GM21723 (cell line): Measurements from ENCODE around the gene S100P.
"Not testable (repeated sequence)": the region's sequence is repeated elsewhere in the genome, so short reads cannot be mapped to it uniquely, and the experiment has no call there.

Experiments
- ATAC-seq: cut with Tn5 transposase; IDR thresholded peaks from one replicate; pipeline ENCODE4 v1.9.1; 2021; ENCODE audit warnings: mild to moderate bottlenecking, moderate library complexity; ENCODE audit not compliant: unreplicated experiment

The S100P gene

DNA sequence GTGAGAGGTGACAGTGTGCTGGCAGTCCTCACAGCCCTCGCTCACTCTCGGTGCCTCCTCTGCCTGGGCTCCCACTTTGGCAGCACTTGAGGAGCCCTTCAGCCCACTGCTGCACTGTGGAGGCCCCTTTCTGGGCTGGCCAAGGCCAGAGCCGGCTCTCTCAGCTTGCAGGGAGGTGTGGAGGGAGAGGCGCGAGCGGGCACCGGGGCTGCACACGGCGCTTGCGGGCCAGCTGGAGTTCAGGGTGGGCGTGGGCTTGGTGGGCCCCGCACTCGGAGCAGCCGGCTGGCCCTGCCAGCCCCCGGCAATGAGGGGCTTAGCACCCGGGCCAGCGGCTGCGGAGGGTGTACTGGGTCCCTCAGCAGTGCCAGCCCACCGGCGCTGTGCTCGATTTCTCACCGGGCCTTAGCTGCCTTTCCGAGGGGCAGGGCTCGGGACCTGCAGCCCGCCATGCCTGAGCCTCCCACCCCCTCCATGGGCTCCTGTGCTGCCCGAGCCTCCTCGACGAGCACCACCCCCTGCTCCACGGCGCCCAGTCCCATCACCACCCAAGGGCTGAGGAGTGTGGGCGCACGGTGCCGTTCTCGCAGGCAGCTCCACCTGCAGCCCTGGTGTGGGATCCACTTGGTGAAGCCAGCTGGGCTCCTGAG, 21.0 kb upstream of the S100P start:
- not testable (repeated sequence) for ATAC-seq

DNA sequence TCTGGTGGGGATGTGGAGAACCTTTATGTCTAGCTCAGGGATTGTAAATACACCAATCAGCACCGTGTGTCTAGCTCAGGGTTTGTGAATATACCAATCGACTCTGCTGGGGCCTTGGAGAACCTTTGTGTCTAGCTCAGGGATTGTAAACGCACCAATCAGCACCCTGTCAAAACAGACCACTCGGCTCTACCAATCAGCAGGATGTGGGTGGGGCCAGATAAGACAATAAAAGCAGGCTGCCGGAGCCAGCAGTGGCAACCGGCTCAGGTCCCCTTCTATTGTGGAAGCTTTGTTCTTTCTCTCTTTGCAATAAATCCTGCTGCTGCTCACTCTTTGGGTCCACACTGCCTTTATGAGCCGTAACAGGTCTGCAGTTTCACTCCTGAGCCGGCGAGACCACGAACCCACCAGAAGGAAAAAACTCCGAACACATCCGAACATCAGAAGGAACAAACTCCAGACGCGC, 20.5 kb upstream of the S100P start:
- ATAC-seq = not testable (repeated sequence)

DNA sequence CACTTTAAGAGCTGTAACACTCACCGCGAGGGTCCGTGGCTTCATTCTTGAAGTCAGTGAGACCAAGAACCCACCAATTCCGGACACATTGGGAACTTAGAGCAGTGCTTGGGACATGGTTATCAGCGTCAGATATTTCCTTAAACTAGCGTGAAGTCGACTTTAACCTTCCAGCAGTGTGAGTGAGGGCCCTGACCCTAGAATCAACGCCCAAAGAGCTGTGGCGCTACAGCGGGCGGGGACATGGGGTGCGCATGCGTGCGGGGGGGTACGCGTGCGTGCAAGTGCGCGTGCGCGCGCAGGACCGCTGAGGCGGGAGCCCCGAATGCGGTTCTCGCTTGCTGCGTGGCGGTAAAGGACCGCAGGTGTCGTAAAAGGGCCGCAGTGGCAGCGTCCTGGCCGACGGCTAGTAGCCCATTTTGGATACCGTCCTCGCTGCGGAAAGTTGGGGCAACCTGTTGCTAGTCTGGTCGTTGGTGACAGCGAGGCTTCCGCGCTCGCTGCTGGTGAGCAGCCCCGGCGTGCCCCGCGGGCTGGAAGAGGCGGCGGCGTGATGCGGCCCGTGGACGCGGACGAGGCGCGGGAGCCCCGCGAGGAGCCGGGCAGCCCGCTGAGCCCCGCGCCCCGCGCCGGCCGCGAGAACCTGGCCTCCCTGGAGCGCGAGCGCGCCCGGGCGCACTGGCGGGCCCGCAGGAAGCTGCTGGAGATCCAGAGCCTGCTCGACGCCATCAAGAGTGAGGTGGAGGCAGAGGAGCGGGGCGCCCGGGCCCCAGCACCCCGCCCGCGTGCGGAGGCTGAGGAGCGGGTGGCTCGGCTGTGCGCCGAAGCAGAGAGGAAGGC, 19.8 kb upstream of the S100P start:
- ATAC-seq = peak; percentile 74

DNA sequence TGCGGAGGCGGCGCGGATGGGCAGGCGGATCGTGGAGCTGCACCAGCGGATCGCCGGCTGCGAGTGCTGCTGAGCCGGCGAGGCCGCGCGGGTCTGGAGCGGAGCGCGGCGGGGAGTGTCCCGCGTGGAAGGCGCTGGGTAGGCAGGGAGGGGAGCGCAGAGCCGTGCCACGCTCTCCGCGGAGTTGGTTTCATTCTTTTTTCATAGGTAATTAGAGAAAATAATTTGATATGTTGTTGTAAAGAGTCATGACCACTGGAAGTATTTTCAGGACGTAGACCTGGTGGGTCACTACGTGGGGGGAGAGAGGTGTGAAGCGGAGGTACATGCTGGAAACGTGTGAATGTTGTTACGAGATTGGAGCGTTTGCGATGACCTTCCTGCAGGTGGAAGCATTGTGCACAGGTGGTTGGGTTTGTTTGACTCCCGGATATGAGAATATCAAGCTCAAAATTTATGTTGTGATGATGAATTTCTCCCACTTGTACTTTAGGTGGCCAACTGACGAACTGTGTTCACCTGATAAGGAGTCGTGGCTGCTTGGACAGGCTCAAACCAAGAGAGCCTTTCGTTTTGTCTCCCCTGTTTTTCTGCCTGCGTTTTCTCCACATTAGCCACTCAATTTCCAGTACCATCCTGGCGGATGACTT, 19.1 kb upstream of the S100P start:
- ATAC-seq = peak; percentile 51

DNA sequence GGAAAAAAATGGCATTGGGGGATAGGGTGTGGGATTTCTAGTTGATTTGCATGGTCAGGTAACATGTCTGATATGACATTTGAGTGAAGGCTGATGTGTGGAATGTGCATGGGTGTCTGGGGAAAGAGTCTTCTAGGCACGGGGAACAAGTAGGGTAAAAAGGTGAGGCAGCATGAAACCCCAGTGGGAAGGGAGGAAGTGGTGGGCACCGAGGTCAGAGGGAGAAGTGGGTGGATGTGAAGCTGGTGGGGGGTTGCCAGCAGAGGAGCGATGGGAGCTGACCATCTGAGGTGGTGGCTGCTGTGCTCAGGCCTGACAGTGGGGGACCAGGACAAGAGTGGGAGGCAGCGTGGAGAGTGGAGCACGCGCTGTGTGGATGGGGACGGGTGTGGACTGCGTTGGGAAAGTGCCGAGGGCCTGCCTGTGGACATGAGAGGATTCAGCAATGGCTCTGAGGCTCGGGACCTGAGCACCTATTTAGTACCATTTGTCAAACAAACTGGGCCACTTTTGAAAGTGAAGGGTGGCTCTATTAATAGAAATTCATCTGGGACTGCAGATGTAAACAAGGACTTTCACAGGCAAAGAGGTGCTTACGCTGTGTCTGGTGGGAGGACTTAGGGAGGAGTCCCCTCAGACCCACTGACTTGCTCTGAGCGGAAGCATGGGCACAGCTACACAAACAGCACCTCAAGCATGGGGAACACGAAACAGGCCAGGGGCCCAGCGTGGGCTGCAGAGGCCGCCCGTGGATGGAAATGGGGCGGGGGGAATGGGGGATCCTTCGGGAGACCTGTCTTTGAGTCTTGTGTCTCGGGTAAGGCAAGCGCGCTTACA, 16.7 kb upstream of the S100P start:
- ATAC-seq = no peak

DNA sequence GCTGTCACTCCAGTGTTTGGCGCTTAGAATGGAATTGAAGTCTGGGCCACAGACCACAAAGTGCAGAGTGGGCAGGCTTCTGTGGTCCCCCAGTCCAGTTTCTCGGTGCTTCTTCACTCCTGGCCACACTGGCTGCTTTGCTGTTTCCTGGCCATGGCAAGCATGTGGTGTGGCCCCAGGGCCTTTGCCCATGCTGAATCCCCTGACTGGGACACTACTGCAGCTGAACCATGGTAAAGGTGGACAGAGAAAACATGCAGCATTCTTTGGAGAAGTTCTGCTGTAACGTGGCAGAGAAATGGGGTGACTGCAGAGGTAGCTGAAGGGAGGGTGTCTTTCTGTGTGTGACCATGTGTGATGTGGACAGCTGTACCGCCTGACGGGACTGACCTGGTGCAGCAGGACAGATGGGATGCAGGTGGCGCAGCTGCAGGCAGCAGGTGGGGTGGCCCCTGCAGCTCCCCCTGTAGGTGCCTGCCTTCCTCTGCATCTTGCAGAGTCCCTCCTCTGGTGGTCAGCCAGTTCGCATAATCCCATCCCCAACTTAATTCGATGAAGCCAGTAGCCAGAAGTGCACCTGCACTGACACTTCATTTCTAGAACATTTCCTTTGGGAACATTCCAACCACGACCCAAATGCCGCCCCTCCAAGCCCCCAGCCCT, 13.2 kb upstream of the S100P start:
- no peak for ATAC-seq

DNA sequence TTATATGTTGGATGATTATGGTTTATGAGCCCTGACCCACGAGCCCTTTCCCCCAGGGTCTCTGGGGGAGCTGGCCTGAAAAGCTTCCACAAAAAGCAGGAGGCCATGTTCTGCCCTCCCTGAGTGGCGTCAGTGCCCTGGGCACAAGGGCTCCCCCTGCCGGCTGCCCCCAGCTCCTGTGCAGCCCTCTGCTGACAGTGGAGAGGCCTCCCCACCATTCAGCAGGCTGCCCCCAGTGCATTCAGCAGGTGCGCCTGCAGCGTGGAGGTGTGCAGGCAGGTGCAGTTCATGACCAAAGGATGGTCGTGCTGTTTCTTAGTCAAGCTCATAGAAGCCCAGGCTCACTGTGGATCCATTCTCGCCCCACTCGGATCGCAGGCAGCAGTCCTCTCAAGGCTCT, 12.5 kb upstream of the S100P start:
- no peak for ATAC-seq

DNA sequence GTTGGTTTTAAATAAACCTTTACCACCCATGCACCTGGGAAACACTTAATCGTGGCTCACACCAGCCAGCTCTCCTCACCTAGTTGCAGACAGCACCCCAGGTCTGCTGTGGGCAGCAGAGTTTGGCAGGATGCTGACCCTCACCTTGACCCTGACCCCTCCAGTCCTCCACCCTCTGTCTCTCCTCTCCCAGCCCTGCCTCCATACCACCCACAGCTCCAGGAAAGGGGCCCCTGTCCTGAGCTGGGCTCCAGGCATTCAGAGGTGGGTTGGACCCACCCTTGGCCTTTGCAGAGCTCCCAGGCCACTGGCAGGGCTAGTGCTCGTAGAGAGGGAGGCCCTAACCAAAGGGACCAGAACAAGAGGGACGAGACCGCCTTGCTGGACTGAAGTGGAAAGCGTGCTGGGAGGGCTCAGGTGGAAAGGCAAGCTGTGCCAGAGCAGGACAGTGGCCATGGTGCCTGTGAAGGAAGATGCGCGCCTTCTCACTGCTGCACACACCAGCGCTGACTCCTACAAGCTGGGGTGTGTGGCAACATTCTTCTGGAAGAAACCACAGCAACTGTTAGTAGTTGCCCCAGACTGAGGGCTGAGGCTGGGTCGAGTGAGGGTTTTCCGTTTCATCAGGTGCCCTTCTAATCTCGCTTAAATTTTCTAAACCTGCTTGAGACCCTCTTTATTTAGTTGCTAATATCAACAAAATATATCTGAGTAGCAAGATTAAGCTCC, 10.7 kb upstream of the S100P start:
- ATAC-seq = no peak

DNA sequence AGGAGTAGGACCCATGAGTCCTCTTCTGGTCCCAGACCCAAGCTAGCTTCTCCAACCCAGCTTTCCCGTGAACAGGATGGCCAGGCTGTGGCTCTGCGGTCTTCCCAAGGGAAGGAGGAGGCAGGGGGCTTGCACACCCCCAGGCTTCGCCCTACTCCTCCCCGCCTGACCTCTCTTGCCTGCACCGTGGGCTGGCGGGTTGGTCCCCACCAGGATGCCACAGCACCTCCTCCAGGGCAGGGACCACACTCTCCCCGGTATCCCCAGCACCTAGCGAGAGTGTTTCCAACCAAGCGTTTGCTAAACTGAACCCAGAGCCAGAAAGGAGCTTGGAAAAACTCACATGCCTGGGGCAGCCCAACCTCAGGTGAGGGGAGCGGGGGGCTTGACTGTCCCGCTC, 9.0 kb upstream of the S100P start:
- no peak for ATAC-seq

DNA sequence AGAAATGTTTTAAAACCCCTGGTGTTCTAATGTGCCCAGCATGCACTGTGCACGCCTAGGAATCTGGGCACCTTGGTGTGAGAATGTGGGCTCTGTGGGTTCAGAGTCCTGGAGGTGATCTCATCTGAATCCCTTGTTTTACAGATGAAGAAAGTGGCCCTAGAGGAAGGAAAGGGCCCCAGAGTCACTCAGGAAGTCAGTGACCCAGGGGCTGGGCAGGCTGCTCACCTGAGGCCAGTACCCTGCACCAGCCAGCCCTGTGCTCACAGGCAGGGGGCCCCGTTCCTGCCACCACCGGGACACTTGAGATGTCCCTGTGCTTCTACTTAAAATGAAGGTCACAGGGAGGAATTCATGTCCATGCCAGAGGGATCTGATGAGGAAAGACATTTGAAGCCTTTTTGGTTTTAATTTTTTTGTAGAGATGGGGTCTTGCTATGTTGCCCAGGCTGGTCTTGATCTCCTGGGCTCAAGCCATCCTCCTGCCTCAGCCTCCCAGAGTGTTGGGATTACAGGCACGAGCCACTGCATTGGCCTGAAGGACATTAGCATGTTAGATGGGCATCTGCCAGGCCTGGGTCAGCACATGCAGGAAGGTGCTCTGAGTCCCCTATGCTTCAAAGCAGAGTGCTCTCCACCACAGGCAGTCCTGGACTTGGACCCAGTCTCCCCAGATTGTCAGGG, 7.4 kb upstream of the S100P start:
- ATAC-seq = no peak

DNA sequence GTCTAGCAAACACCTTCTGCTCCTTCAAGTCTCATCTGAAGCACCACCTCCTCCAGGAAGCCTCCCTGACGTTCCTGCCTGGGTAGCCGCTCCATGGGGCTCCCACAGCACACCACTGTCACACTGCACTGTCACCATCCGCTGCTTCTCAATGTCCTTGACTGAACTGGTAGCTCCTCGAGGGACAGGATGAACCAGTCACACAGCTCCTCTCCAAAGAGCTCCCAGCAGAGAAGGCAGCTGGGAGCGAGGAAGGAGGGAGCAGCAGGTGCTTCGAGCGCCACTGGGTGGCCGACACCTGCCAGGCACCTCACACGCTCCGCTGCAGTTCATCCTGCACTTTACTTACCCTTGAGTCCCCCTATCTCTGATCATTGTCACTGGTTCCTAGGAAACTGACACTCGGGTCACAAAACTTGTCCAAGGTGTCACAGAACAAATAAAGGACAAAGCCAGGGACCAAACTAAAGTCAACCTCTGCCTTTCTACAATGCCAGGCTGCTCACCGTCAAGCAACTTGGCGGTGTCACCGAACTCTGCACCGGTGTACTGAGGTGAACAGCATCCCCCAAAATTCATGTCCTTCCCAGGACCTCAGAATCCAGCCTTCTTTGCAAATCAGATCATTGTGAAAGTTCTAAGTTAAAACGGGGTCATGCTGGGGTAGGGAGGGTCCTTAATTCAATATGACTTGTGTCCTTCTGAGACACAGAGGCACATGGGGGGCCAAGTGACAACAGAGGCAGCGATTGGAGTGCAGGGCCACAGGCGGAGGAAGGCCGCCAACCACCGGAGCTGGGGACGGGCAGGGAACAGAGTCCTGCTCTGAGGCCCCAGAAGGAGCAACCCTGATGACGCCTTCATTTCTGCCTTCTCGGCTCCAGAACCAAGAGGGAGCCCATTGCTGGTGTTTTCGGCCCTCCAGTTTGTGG, 5.5 kb upstream of the S100P start:
- ATAC-seq = no peak

DNA sequence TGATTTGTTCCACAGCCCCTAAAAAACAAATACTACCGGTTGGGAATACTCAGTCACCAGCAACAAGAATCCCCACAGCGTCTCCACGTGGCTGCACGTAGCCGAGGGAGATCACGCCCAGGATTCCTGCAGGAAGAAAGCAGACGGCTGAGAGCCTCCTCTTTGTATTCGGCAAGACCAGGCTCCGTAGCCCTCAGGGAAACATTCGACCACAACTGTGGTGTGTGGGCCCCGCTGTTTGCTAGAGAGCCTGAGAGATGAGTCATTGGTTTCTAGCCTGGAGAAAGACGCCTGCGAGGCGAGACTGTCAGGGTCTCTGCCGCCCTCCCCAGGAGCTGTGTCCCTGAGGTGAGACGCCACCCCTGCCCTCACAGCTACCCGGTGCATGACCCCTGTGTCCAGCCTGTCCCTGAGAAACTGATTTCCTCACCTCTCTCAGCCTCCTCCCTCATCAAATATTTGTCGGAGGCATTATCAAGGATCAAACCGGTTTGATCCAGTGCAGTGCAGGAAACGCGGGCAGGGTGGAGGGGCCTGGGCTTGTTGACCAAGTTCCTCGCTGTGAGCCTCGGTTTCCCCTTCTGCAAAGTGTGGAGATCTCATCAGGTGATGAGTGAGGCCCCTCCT, 4.7 kb upstream of the S100P start:
- ATAC-seq = peak; percentile 92

DNA sequence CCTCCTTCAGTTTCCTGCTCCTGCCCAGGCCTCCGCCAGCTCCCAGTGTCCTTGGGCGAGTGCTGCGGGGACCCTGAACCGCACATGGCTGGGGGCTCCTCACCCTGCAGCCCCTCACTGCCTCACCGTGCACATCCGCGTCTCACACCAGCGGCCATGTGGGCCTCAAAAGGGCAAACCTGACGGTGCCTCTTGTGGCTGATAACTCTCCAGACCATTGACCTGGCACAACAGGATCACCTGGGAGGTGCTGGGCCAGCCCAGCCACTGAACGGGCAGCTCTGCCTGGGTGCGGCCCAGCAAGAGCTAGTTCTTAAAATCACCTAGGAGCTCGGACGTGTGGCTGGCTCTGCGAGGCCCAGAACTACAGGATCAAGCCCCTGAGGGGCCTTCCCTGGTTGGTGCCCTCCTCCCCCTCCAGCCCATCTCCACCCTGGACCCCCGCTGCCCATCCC, 4.1 kb upstream of the S100P start:
- ATAC-seq = no peak

DNA sequence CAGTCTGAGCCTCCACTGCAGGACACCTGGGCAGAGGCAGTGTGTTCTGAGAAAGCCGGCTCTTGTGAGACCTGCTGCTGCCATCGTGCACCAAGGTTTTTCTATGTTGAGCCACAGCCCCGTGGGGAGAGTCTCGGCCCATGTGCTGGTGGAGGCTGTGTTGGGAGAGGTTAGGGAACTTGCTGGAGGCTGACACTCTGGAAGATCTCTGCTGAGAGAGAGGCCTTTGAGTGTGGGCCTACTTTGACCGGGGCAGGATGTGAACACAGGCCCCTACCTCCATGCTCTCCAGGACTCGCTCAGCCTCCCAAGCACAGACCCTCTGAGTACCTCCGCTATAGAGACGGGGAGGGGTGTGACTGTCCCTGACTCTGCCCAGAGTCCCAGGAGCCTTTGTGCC, 1.3 kb upstream of the S100P start:
- ATAC-seq = no peak

DNA sequence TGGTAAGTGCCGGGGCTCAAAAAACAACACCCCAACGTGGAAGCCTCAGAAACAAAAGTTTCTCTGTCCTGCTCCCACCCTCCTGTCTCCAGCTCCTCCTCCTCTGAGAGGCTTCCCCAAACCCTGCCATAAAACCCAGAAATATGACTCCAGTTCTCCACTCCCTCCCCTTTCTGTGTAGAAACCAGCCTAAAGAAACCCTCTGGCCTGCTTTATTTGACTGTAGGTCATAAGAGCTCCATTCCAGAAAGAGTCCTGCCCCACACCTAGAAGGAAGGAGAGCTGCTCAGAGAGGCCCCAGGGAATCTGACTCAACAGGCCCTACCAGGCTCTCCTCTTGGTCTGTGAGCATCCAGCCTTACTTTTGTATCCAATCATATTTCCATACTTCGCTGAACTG, 872 bp upstream of the S100P start:
- no peak for ATAC-seq

DNA sequence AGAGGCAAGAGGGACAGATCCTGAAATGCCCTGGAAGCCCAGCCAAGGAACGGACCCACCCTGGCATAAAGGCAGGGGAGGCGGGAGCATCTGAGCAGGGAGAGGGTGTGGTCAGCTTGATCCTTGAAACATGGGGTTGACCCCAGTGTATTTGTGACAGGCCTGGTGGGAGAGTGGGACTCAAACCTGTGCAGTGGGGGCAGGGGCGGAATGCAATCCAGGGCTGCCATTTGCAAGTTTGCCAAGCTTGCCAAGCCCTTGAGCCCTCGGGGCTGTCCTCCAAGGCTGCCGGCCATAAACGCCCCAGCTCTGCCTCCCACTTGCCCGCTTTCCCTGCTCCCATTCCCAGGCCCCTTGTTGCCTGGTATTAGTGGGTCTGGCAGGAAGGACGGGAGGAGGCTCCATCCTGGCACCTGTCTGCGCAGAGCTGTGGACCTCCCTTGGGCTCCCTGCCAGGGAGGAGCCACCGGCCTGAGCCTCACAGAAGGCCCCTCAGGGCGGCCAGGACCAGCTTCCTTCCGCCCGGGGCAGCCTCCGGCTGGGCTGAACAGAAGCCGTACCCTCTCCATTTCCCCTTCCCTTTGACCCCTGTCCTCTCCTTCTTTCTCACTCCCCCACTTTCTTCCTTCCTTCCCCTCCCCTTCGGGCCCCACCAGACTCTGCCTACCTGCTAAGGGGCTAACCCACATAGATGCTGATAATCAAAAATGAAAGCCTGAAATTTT, 661 bp downstream of the S100P start:
- no peak for ATAC-seq
